H1 (cell line): ENCODE measurements around the gene CFAP74. TPM values are rescaled to one million over a fixed set of nuclear protein-coding genes. Genes with fewer than 3 reads are reported as not detected.

ENCODE experiments used
- CTCF ChIA-PET: fragments of 300-600 bp; sonication (Branson Sonifier 250); formaldehyde crosslinking; loops from one replicate; lab custom pipeline; 2021; ENCODE audit not compliant: partially characterized antibody; lab: Charles Lee
- POLR2A ChIA-PET: fragments of 300-600 bp; sonication (Branson Sonifier 250); formaldehyde crosslinking; loops from one replicate; lab custom pipeline; 2021; ENCODE audit warnings: inconsistent platforms; ENCODE audit not compliant: partially characterized antibody; lab: Charles Lee
- DNase-seq, 2 experiments: peaks; one replicate each; pipeline versions ENCODE4 v3.0.0 to v3.0.0-alpha.2; 2010 to 2022; ENCODE audit warnings: low spot score in 2 of 2, low read depth in 1 of 2, mixed read lengths in 1 of 2
- FAIRE-seq: peaks from 2 replicates; lab custom pipeline; 2011; peaks lifted over from hg19 to GRCh38; lab: Jason Lieb, UNC
- H2AFZ ChIP-seq: 2 replicates; pipeline ENCODE4 v1.8.1; 2012; ENCODE audit warnings: low read length, inconsistent platforms
- H2AK5ac ChIP-seq: 2 replicates; pipeline ENCODE4 v1.6.1; 2013; ENCODE audit warnings: low read depth, low read length
- H2BK120ac ChIP-seq: replicated peaks from 2 replicates; pipeline ENCODE3; 2013; ENCODE audit warnings: low read depth, low read length, inconsistent platforms
- H2BK12ac ChIP-seq: 2 replicates; pipeline ENCODE4 v1.6.1; 2013; ENCODE audit warnings: low read depth, low read length
- H2BK15ac ChIP-seq: 2 replicates; pipeline ENCODE4 v1.6.1; 2013; ENCODE audit warnings: low read length
- H2BK20ac ChIP-seq: 2 replicates; pipeline ENCODE4 v1.6.1; 2013; ENCODE audit warnings: low read length
- H2BK5ac ChIP-seq: 2 replicates; pipeline ENCODE4 v1.6.1; 2013; ENCODE audit warnings: low read depth, low read length
- H3K14ac ChIP-seq: 2 replicates; pipeline ENCODE4 v1.6.1; 2013; ENCODE audit warnings: inconsistent platforms; ENCODE audit not compliant: insufficient read length
- H3K18ac ChIP-seq: 2 replicates; pipeline ENCODE4 v1.6.1; 2013; ENCODE audit warnings: low read length; ENCODE audit errors: extremely low read depth
- H3K23ac ChIP-seq: 2 replicates; pipeline ENCODE4 v1.6.1; 2013; ENCODE audit warnings: inconsistent platforms; ENCODE audit not compliant: insufficient read length
- H3K23me2 ChIP-seq: 2 replicates; pipeline ENCODE4 v1.6.1; 2013; ENCODE audit warnings: low read depth, low read length
- H3K27ac ChIP-seq: 2 replicates; pipeline ENCODE4 v1.6.1; 2011; ENCODE audit warnings: low read depth, low read length, inconsistent platforms
- H3K27me3 ChIP-seq, 4 experiments: replicated peaks in 1 of 4; 1 replicate in 1 of 4; 2 replicates in 3 of 4; pipeline versions ENCODE4 v1.6.1 to v1.8.1; 2011 to 2013; ENCODE audit warnings: low read length in 3 of 4, mild to moderate bottlenecking in 3 of 4, inconsistent platforms in 2 of 4, mixed read lengths in 2 of 4, moderate library complexity in 1 of 4; ENCODE audit not compliant: control insufficient read depth in 3 of 4, insufficient read depth in 3 of 4; ENCODE audit errors: extremely low read depth in 1 of 4
- H3K36me3 ChIP-seq, 4 experiments: 2 replicates each; pipeline versions ENCODE4 v1.6.1 to v1.8.1; 2011 to 2013; ENCODE audit warnings: mild to moderate bottlenecking in 4 of 4, low read length in 3 of 4, moderate library complexity in 2 of 4, control low read depth in 1 of 4, inconsistent platforms in 1 of 4; ENCODE audit not compliant: insufficient read depth in 4 of 4, control insufficient read depth in 2 of 4
- H3K4ac ChIP-seq: replicated peaks from 2 replicates; pipeline ENCODE3; 2013; ENCODE audit warnings: low read length, low read depth, mixed read lengths, inconsistent platforms; ENCODE audit not compliant: insufficient read length
- H3K4me1 ChIP-seq, 4 experiments: replicated peaks in 1 of 4; 1 replicate in 1 of 4; 2 replicates in 3 of 4; pipeline versions ENCODE4 v1.6.1 to v1.8.1; 2011 to 2013; ENCODE audit warnings: low read length in 3 of 4, inconsistent platforms in 2 of 4, mixed read lengths in 1 of 4; ENCODE audit not compliant: insufficient read depth in 4 of 4, control insufficient read depth in 3 of 4
- H3K4me2 ChIP-seq, 2 experiments: 2 replicates each; pipeline versions ENCODE4 v1.6.1 to v1.8.1; 2011 to 2013; ENCODE audit warnings: low read depth in 2 of 2, low read length in 2 of 2, control low read depth in 1 of 2, inconsistent platforms in 1 of 2, mild to moderate bottlenecking in 1 of 2; ENCODE audit not compliant: insufficient read depth in 1 of 2
- H3K4me3 ChIP-seq, 4 experiments: fragments of 200-600, 300-600 bp in 1 of 4; sonication (generic), shearing (Covaris generic), sonication (Bioruptor Twin) in 1 of 4; 2 replicates each; pipeline versions ENCODE4 v1.5.1 to v1.8.1; 2011 to 2016; ENCODE audit warnings: low read length in 4 of 4, low read depth in 3 of 4, control low read depth in 2 of 4, inconsistent platforms in 2 of 4, mild to moderate bottlenecking in 2 of 4, mixed read lengths in 1 of 4, moderate library complexity in 1 of 4; ENCODE audit not compliant: insufficient read depth in 2 of 4; ENCODE audit errors: extremely low read depth in 1 of 4
- H3K56ac ChIP-seq: replicated peaks from 2 replicates; pipeline ENCODE3; 2013; ENCODE audit warnings: low read depth, mild to moderate bottlenecking, mixed read lengths, low read length, inconsistent platforms; ENCODE audit not compliant: insufficient read length
- H3K79me1 ChIP-seq: 2 replicates; pipeline ENCODE4 v1.6.1; 2013; ENCODE audit warnings: low read depth, low read length, control low read depth
- H3K79me2 ChIP-seq, 2 experiments: 2 replicates each; pipeline versions ENCODE4 v1.6.1 to v1.8.1; 2012 to 2013; ENCODE audit warnings: low read length in 2 of 2, mild to moderate bottlenecking in 2 of 2, inconsistent platforms in 1 of 2; ENCODE audit not compliant: insufficient read depth in 2 of 2, control insufficient read depth in 1 of 2
- H3K9ac ChIP-seq, 4 experiments: replicated peaks in 1 of 4; 1 replicate in 1 of 4; 2 replicates in 3 of 4; pipeline versions ENCODE4 v1.6.1 to v1.8.1; 2011 to 2013; ENCODE audit warnings: low read depth in 3 of 4, low read length in 3 of 4, control low read depth in 2 of 4, mild to moderate bottlenecking in 2 of 4, moderate library complexity in 2 of 4, inconsistent platforms in 1 of 4; ENCODE audit errors: extremely low read depth in 1 of 4
- H3K9me3 ChIP-seq, 2 experiments: 2 replicates each; pipeline versions ENCODE4 v1.6.1 to v1.8.1; 2012 to 2013; ENCODE audit warnings: mild to moderate bottlenecking in 2 of 2, moderate library complexity in 2 of 2, control low read depth in 1 of 2, inconsistent platforms in 1 of 2, low read depth in 1 of 2, low read length in 1 of 2, mixed read lengths in 1 of 2; ENCODE audit not compliant: insufficient read depth in 2 of 2
- H4K20me1 ChIP-seq, 2 experiments: replicated peaks in 1 of 2; 2 replicates each; pipeline versions ENCODE3 to v1.8.1; 2011 to 2013; ENCODE audit warnings: inconsistent platforms in 2 of 2, low read length in 2 of 2, mild to moderate bottlenecking in 1 of 2; ENCODE audit not compliant: insufficient read depth in 2 of 2, control insufficient read depth in 1 of 2
- H4K5ac ChIP-seq: 2 replicates; pipeline ENCODE4 v1.6.1; 2013; ENCODE audit warnings: low read length, low read depth, mixed read lengths, inconsistent platforms; ENCODE audit not compliant: insufficient read length
- H4K8ac ChIP-seq: 2 replicates; pipeline ENCODE4 v1.8.0; 2013; ENCODE audit warnings: mild to moderate bottlenecking, moderate library complexity, low read length, inconsistent platforms; ENCODE audit not compliant: insufficient read depth; ENCODE audit errors: extremely low read depth
- H4K91ac ChIP-seq: replicated peaks from 2 replicates; pipeline ENCODE3; 2013; ENCODE audit warnings: low read length, mixed read lengths, inconsistent platforms; ENCODE audit not compliant: insufficient read length
- CBX5 ChIP-seq: fragments of 300-800, 300-1000 bp; sonication (generic); IDR thresholded peaks from 2 replicates; pipeline ENCODE4 v1.7.1; 2016; ENCODE audit warnings: antibody characterized with exemption, low read length, low read depth
- EZH2 ChIP-seq: fragments of 200-600 bp; sonication (generic); IDR thresholded peaks from 2 replicates; pipeline ENCODE4 v1.7.1; 2012; ENCODE audit warnings: low read depth, mild to moderate bottlenecking, moderate library complexity, low read length, inconsistent platforms; ENCODE audit not compliant: severe bottlenecking
- HDAC6 ChIP-seq: IDR thresholded peaks from one replicate; pipeline ENCODE4 v1.7.1; 2012; ENCODE audit warnings: low read depth, mild to moderate bottlenecking, inconsistent platforms, low read length, moderate library complexity
- SP4 ChIP-seq: IDR thresholded peaks from 2 replicates; pipeline ENCODE4 v1.6.1; 2012; ENCODE audit warnings: low read length, inconsistent platforms
- USF2 ChIP-seq: IDR thresholded peaks from 2 replicates; pipeline ENCODE4 v1.6.1; 2011; ENCODE audit warnings: low read length, improper control_type of control experiment
- WGBS, 2 experiments: shearing (Covaris generic) in 1 of 2; methylation state at CpG; one replicate each; pipeline versions ENCODE4 v1.1.6 to v1.1.7; 2013 to 2015; ENCODE audit warnings: low lambda C conversion rate in 2 of 2, mixed read lengths in 2 of 2, inconsistent platforms in 1 of 2, low coverage in 1 of 2, missing lambda C conversion rate in 1 of 2; ENCODE audit not compliant: insufficient replicate concordance in 2 of 2, insufficient coverage in 1 of 2, insufficient read length in 1 of 2; ENCODE audit errors: extremely low coverage in 1 of 2, missing lambda C conversion rate in 1 of 2; 5-methylcytosine and 5-hydroxymethylcytosine counted together
- polyA plus RNA-seq, 7 experiments: library from polyadenylated mRNA; depleted of rRNA in 3 of 7; stranded (reverse) in 5 of 7; unstranded in 2 of 7; fragments of >200 nt in 5 of 7; fragments of 200-250 nt in 2 of 7; gene quantifications; 1 replicate in 5 of 7; 2 replicates in 1 of 7; 4 replicates in 1 of 7; pipeline versions ENCODE4 v1.2.1 to v1.2.3, GENCODE V29; 2011 to 2013; ENCODE audit warnings: missing spikeins in 2 of 7, mixed read lengths in 2 of 7
- total RNA-seq: library from RNA; stranded (reverse); fragmentation: NEBNext Ultra II Directional; extraction: Animal tissue kit (Norgen Biotek cat#: 25700); gene quantifications from 2 replicates; pipeline ENCODE4 v1.2.1, GENCODE V29; 2021

The CFAP74 gene
- total and polyA plus RNA-seq, 2 of the 8 experiments (the other 6 are each of a cell fraction or from before 2014, with no cell fraction given), result 0.09 to 0.20 TPM

- Histone ChIP-seq H3K36me3 (no peaks in the 10 kb centered on the region), H3K4me2 (peak overlapping the region; percentile 65 to 73), H3K27me3 (no peaks in the 10 kb centered on the region; a peak in 3 of 7 replicates), H3K14ac (no peak overlapping the region), H3K27ac (no peak overlapping the region), H2AK5ac (no peak overlapping the region), H4K8ac (no peak overlapping the region), H2BK5ac (no peak overlapping the region), H3K79me1 (no peaks in the 10 kb centered on the region; the same call in 1 of the 2 replicates), H3K23ac (no peak overlapping the region), H2BK120ac (no peak overlapping the region), H2BK15ac (no peak overlapping the region), H2BK12ac (no peak overlapping the region), H3K4me1 (peaks cover 0 to 12% (median 8%) of the 10 kb centered on the region in 4 experiments; a peak in 6 of 7 replicates), H4K20me1 (peaks cover 9% of the 10 kb centered on the region in 2 experiments), H3K18ac (no peak overlapping the region), H2BK20ac (no peak overlapping the region), H3K4ac (no peak overlapping the region), H3K23me2 (peaks cover 7% of the 10 kb centered on the region; the same call in 1 of the 2 replicates), H3K9me3 (no peaks in the 10 kb centered on the region), H3K56ac (no peak overlapping the region), H4K91ac (no peak overlapping the region), H3K4me3 (peak overlapping the region; percentile 76 to 98 (median 89)), H3K79me2 (peaks cover 44 to 59% of the 10 kb centered on the region in 2 experiments), H3K9ac (peak overlapping the region; percentile 70 to 94 (median 88); a peak in 4 of 7 replicates), H2AFZ (no peak overlapping the region), H4K5ac (no peak overlapping the region)
- 44% methylated on average over 9 of the region's 9 CpGs; no CpG with 5 or more reads in 1 of the 2 experiments for WGBS, 2 experiments
- no peak for TF ChIP-seq SP4
- TF ChIP-seq HDAC6, result no peak
- no peak for TF ChIP-seq EZH2
- no peak for TF ChIP-seq CBX5
- no peak for TF ChIP-seq USF2
- DNase-seq (no peak), FAIRE-seq (no peak)
- CTCF ChIA-PET, result interaction anchor here (0.6 to 1.6 kb wide), 2 partner anchors 157 to 1835 kb away, joined by 3 to 4 read pairs; no protein-coding TSS in a partner anchor
- POLR2A ChIA-PET, result interaction anchor here (0.8 to 4.9 kb wide), 9 partner anchors 9 to 110 kb away, joined by 3 to 32 read pairs (median 15); partner anchors contain the start of gene NADK
Observed at GRCh38 chr1:1889090-1889750, 114.4 kb downstream of the CFAP74 start.
